ENCODE data around the gene KCNG4. TPM values are rescaled to one million over a fixed set of nuclear protein-coding genes. Genes with fewer than 3 reads are reported as not detected.

The KCNG4 gene
- total and polyA plus RNA-seq, 9 donors: not detected

DNA sequence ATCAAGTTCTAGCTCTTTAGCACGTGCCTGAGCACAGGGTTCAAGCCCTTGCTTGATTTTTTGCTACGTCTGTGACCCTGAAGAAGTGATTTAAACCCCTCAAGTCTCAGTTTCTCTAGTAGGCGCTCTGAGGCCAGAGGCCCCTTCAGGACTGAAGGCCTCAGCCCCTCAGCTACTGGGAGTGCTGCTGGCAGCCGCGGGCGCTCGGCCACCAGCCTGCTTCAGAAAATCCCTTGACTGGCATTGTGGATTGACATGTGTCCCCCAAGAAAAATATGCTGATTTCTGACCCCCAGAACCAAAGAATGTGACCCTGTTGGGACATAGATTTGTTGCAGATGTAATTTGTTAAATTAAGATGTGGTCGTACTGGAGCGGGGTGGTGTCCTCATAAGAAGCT is 34.7 kb upstream of the KCNG4 start:
- Histone ChIP-seq H3K36me3 (no peaks in the 10 kb centered on the region), H3K4me3 (no peak overlapping the region), H3K9me3 (no peaks in the 10 kb centered on the region), H3K4me1 (ENCODE audit: insufficient read depth) (no peaks in the 10 kb centered on the region), H3K27ac (no peak overlapping the region), H3K27me3 (no peaks in the 10 kb centered on the region)
- DNase-seq: no peak
- 95 to 96% (median 96%) methylated on average over 9 of the region's 9 CpGs for WGBS, 3 donors
- TF ChIP-seq EP300 (IDR thresholded peaks at IDR 0.05) (no peak), POLR2A (IDR thresholded peaks at IDR 0.05) (no peak)
- TF ChIP-seq, protein P1, sequence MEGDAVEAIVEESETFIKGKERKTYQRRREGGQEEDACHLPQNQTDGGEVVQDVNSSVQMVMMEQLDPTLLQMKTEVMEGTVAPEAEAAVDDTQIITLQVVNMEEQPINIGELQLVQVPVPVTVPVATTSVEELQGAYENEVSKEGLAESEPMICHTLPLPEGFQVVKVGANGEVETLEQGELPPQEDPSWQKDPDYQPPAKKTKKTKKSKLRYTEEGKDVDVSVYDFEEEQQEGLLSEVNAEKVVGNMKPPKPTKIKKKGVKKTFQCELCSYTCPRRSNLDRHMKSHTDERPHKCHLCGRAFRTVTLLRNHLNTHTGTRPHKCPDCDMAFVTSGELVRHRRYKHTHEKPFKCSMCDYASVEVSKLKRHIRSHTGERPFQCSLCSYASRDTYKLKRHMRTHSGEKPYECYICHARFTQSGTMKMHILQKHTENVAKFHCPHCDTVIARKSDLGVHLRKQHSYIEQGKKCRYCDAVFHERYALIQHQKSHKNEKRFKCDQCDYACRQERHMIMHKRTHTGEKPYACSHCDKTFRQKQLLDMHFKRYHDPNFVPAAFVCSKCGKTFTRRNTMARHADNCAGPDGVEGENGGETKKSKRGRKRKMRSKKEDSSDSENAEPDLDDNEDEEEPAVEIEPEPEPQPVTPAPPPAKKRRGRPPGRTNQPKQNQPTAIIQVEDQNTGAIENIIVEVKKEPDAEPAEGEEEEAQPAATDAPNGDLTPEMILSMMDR (IDR thresholded peaks at IDR 0.05): no peak
- intact Hi-C loops (cut with DNase I): loop anchor here in 2 of 4 donors (10.0 kb wide), 1 partner anchor 210 kb away; no protein-coding TSS in a partner anchor

- no peak for DNase-seq
- H3K4me1 ChIP-seq (ENCODE audit: insufficient read depth): no peaks in the 10 kb centered on the region
- no peaks in the 10 kb centered on the region for H3K9me3 ChIP-seq
- H3K36me3 ChIP-seq: no peaks in the 10 kb centered on the region
- TF ChIP-seq POLR2A (IDR thresholded peaks at IDR 0.05): no peak
- no peak for TF ChIP-seq EP300 (IDR thresholded peaks at IDR 0.05)
- TF ChIP-seq, protein P1 (IDR thresholded peaks at IDR 0.05): no peak
- H3K27ac ChIP-seq: no peak overlapping the region
- H3K27me3 ChIP-seq: no peaks in the 10 kb centered on the region
- intact Hi-C loops (cut with DNase I): loop anchor here in 2 of 4 donors (10.0 kb wide), 1 partner anchor 212 kb away; no protein-coding TSS in a partner anchor
- 37 to 43% (median 41%) methylated on average over 1 of the region's 1 CpG for WGBS, 3 donors
- H3K4me3 ChIP-seq: no peak overlapping the region
Measured at GRCh38 chr16:84272740-84273320, 33.0 kb upstream of the KCNG4 start.

DNA sequence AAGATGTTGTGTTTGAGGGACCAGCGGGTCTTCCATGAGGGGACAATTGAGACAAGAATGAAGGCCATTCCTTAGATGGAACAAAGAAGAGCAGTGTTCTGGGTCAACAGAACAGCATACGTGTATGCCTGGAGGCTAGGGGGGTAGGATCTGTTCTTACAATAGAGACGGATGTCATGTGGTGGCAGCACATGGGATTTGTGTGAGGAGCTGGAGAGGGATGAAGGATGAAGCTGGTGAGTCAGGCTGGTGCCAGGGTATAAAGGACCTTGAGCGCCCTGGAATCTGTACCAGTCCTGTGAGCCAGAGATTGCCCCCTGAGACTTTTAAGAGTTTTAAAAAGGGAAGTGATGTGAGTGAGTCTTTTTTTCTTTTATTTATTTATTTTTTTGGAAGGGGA is 32.1 kb upstream of the KCNG4 start:
- Histone ChIP-seq H3K4me3 (no peak overlapping the region), H3K36me3 (no peaks in the 10 kb centered on the region), H3K4me1 (ENCODE audit: insufficient read depth) (no peaks in the 10 kb centered on the region), H3K27me3 (no peaks in the 10 kb centered on the region), H3K27ac (no peak overlapping the region), H3K9me3 (no peaks in the 10 kb centered on the region)
- DNase-seq: no peak
- intact Hi-C loops (cut with DNase I): loop anchor here in 2 of 4 donors (10.0 kb wide), 1 partner anchor 213 kb away; no protein-coding TSS in a partner anchor
- no peak for TF ChIP-seq POLR2A (IDR thresholded peaks at IDR 0.05)
- TF ChIP-seq EP300 (IDR thresholded peaks at IDR 0.05): no peak
- TF ChIP-seq, protein P1 (IDR thresholded peaks at IDR 0.05): no peak
- 81 to 82% (median 81%) methylated on average over 4 of the region's 4 CpGs for WGBS, 3 donors

DNA sequence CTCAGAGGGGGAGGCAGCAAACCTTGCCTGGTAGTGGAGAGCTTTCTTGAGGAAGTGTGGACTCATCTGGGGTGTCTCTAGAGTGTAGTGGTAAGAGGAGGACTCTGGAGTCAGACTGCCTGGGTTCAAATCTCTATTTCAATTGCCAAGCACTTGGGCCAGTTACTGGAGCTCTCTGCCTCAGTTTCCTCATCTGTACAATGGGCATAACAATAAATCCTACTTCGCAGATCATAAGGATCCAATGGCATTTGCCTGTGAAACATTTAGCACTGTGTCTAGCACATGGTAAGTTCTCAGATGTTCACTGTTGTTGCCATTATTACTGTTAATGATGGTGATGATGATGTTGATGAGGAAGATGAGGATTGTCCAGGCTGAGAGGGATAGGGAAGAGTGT is 31.2 kb upstream of the KCNG4 start:
- Histone ChIP-seq H3K27me3 (no peaks in the 10 kb centered on the region), H3K4me3 (no peak overlapping the region), H3K9me3 (no peaks in the 10 kb centered on the region), H3K4me1 (ENCODE audit: insufficient read depth) (no peaks in the 10 kb centered on the region), H3K27ac (no peak overlapping the region), H3K36me3 (no peaks in the 10 kb centered on the region)
- intact Hi-C loops (cut with DNase I): loop anchor here in 2 of 4 donors (10.0 kb wide), 1 partner anchor 214 kb away; no protein-coding TSS in a partner anchor
- WGBS, 3 donors: 82 to 94% (median 84%) methylated on average over 1 of the region's 1 CpG
- TF ChIP-seq, protein P1 (IDR thresholded peaks at IDR 0.05): no peak
- TF ChIP-seq POLR2A (IDR thresholded peaks at IDR 0.05): no peak
- TF ChIP-seq EP300 (IDR thresholded peaks at IDR 0.05): no peak
- no peak for DNase-seq

Measured in ovary (tissue), 9 donors.